A549 (cell line): ENCODE measurements around the gene ATP10D.

Experiments used
- CEBPB ChIP-seq, 2 experiments: fragments of >200 bp in 1 of 2; sonication (Bioruptor Twin) in 1 of 2; formaldehyde crosslinking in 1 of 2; IDR thresholded peaks; 2 replicates each; pipeline ENCODE4 v1.6.1; 2012 to 2016
- CHD4 ChIP-seq: fragments of 200-600 bp; sonication (generic); IDR thresholded peaks from 2 replicates; pipeline ENCODE4 v1.6.1; 2016; ENCODE audit warnings: antibody characterized with exemption, mild to moderate bottlenecking, borderline replicate concordance
- EHMT2 ChIP-seq: fragments of 200-600 bp; sonication (generic); IDR thresholded peaks from 2 replicates; pipeline ENCODE4 v1.6.1; 2016; ENCODE audit warnings: antibody characterized with exemption, low read depth, mild to moderate bottlenecking, moderate library complexity
- FOSL2 ChIP-seq, 2 experiments: fragments of 450-650 bp in 1 of 2; fragments of >200 bp in 1 of 2; sonication (Bioruptor Twin) in 1 of 2; formaldehyde crosslinking; IDR thresholded peaks; 2 replicates each; pipeline versions ENCODE4 v1.5.0 to v1.6.1; 2016 to 2020; ENCODE audit warnings: mild to moderate bottlenecking in 1 of 2, moderate library complexity in 1 of 2
- MAFK ChIP-seq: fragments of 450-650 bp; IDR thresholded peaks from 2 replicates; pipeline ENCODE4 v1.6.1; 2014; ENCODE audit not compliant: partially characterized antibody
- MAZ ChIP-seq: fragments of 150-350 bp; IDR thresholded peaks from 2 replicates; pipeline ENCODE4 v1.6.1; 2014; ENCODE audit warnings: antibody characterized with exemption, low read depth, low read length, borderline replicate concordance
- MYC ChIP-seq: IDR thresholded peaks from 2 replicates; pipeline ENCODE4 v1.6.1; 2012; ENCODE audit warnings: mild to moderate bottlenecking, inconsistent platforms, low read length, improper control_type of control experiment, borderline replicate concordance
- POLR2A ChIP-seq: IDR thresholded peaks from 2 replicates; pipeline ENCODE4 v1.6.1; 2012; ENCODE audit warnings: mild to moderate bottlenecking, low read length
- RAD21 ChIP-seq, 2 experiments: fragments of >200 bp in 1 of 2; sonication (Bioruptor Twin) in 1 of 2; formaldehyde crosslinking in 1 of 2; IDR thresholded peaks in 1 of 2; conservative IDR thresholded peaks in 1 of 2; 2 replicates in 1 of 2; 3 replicates in 1 of 2; pipeline ENCODE4 v1.6.1; 2012 to 2018; ENCODE audit warnings: inconsistent platforms in 1 of 2
- RFX5 ChIP-seq: fragments of 450-650 bp; IDR thresholded peaks from 2 replicates; pipeline ENCODE4 v1.7.1; 2014; ENCODE audit warnings: antibody characterized with exemption, mild to moderate bottlenecking, moderate library complexity
- TF ChIP-seq, protein P1 (sequence below): fragments of >200 bp; sonication (Bioruptor Twin); formaldehyde crosslinking; IDR thresholded peaks from 3 replicates; pipeline ENCODE4 v1.5.1; 2016
- TF ChIP-seq, protein P2 (sequence below): IDR thresholded peaks from 2 replicates; pipeline ENCODE4 v1.6.1; 2012
- TF ChIP-seq, protein P3 (sequence below): fragments of 450-650 bp; IDR thresholded peaks from 2 replicates; pipeline ENCODE4 v1.6.1; 2014; ENCODE audit warnings: antibody characterized with exemption
- TF ChIP-seq, protein P4 (sequence below): fragments of 150-350 bp; IDR thresholded peaks from 2 replicates; pipeline ENCODE4 v1.6.1; 2014; ENCODE audit warnings: low read depth, mild to moderate bottlenecking, low read length

DNA sequence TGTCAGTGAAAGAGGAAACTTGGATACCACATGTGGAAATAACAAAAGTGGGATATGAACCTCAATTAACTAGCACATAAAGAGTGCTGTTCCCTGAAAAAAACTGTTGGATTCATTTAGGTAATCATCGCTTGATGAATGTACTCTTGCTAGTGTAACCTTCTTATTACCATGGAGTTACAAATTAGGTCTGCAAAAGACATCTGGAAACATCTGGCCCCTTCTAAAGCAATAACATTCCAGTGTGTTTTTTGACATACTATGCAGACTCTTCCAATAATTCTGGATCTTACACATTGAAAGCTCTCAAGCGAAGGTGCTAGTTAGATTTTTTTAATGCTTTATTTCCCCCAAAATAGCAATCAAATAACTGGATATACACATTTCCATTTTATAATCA is 134.6 kb downstream of the ATP10D start:
- TF ChIP-seq EHMT2, result no peak
- TF ChIP-seq MYC, result no peak
- TF ChIP-seq CEBPB (IDR thresholded peaks at IDR 0.05), result no peak
- TF ChIP-seq, protein P1, sequence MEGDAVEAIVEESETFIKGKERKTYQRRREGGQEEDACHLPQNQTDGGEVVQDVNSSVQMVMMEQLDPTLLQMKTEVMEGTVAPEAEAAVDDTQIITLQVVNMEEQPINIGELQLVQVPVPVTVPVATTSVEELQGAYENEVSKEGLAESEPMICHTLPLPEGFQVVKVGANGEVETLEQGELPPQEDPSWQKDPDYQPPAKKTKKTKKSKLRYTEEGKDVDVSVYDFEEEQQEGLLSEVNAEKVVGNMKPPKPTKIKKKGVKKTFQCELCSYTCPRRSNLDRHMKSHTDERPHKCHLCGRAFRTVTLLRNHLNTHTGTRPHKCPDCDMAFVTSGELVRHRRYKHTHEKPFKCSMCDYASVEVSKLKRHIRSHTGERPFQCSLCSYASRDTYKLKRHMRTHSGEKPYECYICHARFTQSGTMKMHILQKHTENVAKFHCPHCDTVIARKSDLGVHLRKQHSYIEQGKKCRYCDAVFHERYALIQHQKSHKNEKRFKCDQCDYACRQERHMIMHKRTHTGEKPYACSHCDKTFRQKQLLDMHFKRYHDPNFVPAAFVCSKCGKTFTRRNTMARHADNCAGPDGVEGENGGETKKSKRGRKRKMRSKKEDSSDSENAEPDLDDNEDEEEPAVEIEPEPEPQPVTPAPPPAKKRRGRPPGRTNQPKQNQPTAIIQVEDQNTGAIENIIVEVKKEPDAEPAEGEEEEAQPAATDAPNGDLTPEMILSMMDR, result no peak
- no peak for TF ChIP-seq RAD21 (conservative IDR thresholded peaks at IDR 0.05 in 1 of 2, IDR thresholded peaks at IDR 0.05 in 1 of 2)
- TF ChIP-seq POLR2A, result no peak
- TF ChIP-seq FOSL2 (IDR thresholded peaks at IDR 0.05), result no peak
- no peak for TF ChIP-seq FOSL2 (CRISPR knock-in tag; IDR thresholded peaks at IDR 0.05)
- TF ChIP-seq, protein P2, sequence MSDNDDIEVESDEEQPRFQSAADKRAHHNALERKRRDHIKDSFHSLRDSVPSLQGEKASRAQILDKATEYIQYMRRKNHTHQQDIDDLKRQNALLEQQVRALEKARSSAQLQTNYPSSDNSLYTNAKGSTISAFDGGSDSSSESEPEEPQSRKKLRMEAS, result no peak
- no peak for TF ChIP-seq MAFK
- TF ChIP-seq CHD4, result no peak
- TF ChIP-seq, protein P3, sequence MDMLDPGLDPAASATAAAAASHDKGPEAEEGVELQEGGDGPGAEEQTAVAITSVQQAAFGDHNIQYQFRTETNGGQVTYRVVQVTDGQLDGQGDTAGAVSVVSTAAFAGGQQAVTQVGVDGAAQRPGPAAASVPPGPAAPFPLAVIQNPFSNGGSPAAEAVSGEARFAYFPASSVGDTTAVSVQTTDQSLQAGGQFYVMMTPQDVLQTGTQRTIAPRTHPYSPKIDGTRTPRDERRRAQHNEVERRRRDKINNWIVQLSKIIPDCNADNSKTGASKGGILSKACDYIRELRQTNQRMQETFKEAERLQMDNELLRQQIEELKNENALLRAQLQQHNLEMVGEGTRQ, result no peak
- TF ChIP-seq MAZ, result no peak
- TF ChIP-seq, protein P4, sequence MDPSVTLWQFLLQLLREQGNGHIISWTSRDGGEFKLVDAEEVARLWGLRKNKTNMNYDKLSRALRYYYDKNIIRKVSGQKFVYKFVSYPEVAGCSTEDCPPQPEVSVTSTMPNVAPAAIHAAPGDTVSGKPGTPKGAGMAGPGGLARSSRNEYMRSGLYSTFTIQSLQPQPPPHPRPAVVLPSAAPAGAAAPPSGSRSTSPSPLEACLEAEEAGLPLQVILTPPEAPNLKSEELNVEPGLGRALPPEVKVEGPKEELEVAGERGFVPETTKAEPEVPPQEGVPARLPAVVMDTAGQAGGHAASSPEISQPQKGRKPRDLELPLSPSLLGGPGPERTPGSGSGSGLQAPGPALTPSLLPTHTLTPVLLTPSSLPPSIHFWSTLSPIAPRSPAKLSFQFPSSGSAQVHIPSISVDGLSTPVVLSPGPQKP, result no peak
- no peak for TF ChIP-seq RFX5
